ENCODE data around the gene SLC22A4.

DNA sequence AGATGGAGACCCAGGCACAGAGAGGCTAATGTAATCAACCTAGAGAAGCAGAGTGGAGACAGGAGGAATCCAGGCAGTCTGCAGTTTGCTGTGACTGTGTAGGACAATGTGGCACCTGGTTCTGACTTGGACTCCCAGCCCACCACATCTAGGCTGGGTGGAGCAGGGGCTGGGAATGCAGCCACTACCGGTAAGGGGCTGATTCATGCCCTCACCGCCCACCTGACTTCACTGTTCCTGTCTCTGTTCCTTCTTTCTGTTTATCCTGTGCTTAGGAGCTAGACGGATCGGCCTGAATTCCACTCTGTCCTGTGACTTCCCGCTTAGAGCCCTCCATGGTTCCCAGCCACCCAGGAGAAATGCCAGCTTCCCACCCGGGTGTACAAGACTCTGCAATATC, 34.1 kb upstream of the SLC22A4 start:
- no peak for TF ChIP-seq CTCF (IDR thresholded peaks at IDR 0.05)
- no peak for TF ChIP-seq EP300 (IDR thresholded peaks at IDR 0.05)
- TF ChIP-seq POLR2A (IDR thresholded peaks at IDR 0.05) = no peak
